ENCODE results near the gene ICOS. TPM values are rescaled to one million over a fixed set of nuclear protein-coding genes. Genes with fewer than 3 reads are reported as not detected.

Gene ICOS
- total and polyA plus RNA-seq, 2 experiments from 2014 or later: 0.10 TPM; not detected in 1

GRCh38 chr2:204003276-204003990 is 66.9 kb downstream of the ICOS start:
- Histone ChIP-seq H3K4me2 (no peak overlapping the region), H3K4me3 (no peak overlapping the region), H3K27me3 (peaks cover 4% of the 10 kb centered on the region), H3K27ac (no peak overlapping the region), H3K4me1 (ENCODE audit: insufficient read depth) (no peaks in the 10 kb centered on the region), H3K36me3 (replicated peaks; ENCODE audit: insufficient read depth, low read depth) (no peaks in the 10 kb centered on the region), H2AFZ (no peak overlapping the region), H3K9me2 (replicated peaks; ENCODE audit: insufficient read depth) (no peaks in the 10 kb centered on the region), H3K79me2 (no peaks in the 10 kb centered on the region), H3K9me3 (ENCODE audit: low read depth) (no peaks in the 10 kb centered on the region), H4K20me1 (ENCODE audit: insufficient read depth, poor library complexity, severe bottlenecking) (no peaks in the 10 kb centered on the region)
- TF ChIP-seq EZH2phosphoT487 (IDR thresholded peaks at IDR 0.05; ENCODE audit: low read depth, severe bottlenecking, unreplicated experiment) (no peak), EZH2 (IDR thresholded peaks at IDR 0.05; ENCODE audit: borderline replicate concordance) (no peak)
- TF ChIP-seq, protein P1, sequence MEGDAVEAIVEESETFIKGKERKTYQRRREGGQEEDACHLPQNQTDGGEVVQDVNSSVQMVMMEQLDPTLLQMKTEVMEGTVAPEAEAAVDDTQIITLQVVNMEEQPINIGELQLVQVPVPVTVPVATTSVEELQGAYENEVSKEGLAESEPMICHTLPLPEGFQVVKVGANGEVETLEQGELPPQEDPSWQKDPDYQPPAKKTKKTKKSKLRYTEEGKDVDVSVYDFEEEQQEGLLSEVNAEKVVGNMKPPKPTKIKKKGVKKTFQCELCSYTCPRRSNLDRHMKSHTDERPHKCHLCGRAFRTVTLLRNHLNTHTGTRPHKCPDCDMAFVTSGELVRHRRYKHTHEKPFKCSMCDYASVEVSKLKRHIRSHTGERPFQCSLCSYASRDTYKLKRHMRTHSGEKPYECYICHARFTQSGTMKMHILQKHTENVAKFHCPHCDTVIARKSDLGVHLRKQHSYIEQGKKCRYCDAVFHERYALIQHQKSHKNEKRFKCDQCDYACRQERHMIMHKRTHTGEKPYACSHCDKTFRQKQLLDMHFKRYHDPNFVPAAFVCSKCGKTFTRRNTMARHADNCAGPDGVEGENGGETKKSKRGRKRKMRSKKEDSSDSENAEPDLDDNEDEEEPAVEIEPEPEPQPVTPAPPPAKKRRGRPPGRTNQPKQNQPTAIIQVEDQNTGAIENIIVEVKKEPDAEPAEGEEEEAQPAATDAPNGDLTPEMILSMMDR (IDR thresholded peaks at IDR 0.05; ENCODE audit: poor library complexity): no peak
- DNase-seq (ENCODE audit: low spot score): no peak
- WGBS (ENCODE audit: low lambda C conversion rate, missing lambda C conversion rate): 71% methylated on average over 3 of the region's 3 CpGs

DNA sequence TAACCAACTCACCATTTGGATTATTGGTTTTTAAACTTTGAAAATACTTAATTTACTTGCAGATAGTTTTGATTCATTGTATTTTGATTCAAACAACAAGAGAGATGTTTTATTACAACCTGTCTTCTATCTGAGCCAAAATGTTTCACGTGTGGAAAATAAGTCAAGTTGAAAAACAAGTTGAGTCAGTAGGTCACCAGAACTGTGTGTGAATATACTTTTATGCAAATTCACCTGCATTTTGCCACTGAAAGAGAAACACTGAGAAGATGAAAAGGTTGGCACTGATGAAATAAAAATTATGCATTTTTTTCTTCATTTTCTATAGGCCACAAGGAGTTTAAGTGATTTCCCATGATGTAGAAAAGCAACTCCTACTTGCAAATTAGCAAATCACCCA is 68.3 kb downstream of the ICOS start:
- Histone ChIP-seq H3K79me2 (no peaks in the 10 kb centered on the region), H4K20me1 (ENCODE audit: insufficient read depth, poor library complexity, severe bottlenecking) (no peaks in the 10 kb centered on the region), H3K27ac (no peak overlapping the region), H3K9me3 (ENCODE audit: low read depth) (no peaks in the 10 kb centered on the region), H3K4me1 (ENCODE audit: insufficient read depth) (no peaks in the 10 kb centered on the region), H3K36me3 (replicated peaks; ENCODE audit: insufficient read depth, low read depth) (no peaks in the 10 kb centered on the region), H2AFZ (no peak overlapping the region), H3K27me3 (no peaks in the 10 kb centered on the region), H3K9me2 (replicated peaks; ENCODE audit: insufficient read depth) (no peaks in the 10 kb centered on the region), H3K4me3 (no peak overlapping the region), H3K4me2 (no peak overlapping the region)
- 77% methylated on average over 1 of the region's 1 CpG for WGBS (ENCODE audit: low lambda C conversion rate, missing lambda C conversion rate)
- TF ChIP-seq, protein P1 (IDR thresholded peaks at IDR 0.05; ENCODE audit: poor library complexity): no peak
- TF ChIP-seq EZH2 (IDR thresholded peaks at IDR 0.05; ENCODE audit: borderline replicate concordance) (no peak), EZH2phosphoT487 (IDR thresholded peaks at IDR 0.05; ENCODE audit: low read depth, severe bottlenecking, unreplicated experiment) (no peak)
- no peak for DNase-seq (ENCODE audit: low spot score)

DNA sequence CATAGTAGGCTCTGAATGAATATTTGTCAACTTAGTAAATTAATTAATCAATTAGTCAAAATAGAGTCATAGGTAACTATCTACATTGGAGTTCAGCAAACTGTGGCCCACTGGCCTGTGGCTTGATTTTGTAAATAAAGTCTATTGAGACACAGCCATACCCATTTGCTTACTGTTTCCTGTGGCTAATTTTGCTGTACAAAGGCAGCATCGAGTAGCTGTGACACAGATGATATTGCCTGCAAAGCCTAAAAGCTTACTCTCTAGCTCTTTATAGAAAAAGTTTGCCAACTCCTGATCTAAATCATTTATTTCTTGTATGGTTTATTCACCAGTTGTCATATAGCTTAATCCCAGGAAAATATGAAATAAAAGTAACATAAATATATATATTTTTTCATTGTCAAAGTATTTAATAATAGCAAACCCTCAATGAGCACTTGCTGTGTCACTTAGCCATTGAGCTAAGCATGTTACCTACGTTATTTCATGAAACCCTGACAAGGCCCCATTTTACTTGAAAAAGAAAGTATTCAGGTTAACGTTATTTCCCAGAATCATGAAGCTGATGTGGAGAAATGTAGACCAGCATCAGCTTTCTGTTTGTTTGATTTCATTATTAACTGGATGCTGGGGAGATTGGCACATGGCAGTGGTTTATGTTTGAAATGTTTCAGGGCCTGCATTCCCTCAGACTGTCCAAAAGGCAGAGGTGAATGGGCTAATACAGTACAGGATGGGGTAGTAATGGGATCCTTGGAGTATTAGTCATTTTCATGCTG is 69.6 kb downstream of the ICOS start:
- Histone ChIP-seq H3K4me3 (no peak overlapping the region), H3K36me3 (replicated peaks; ENCODE audit: insufficient read depth, low read depth) (no peaks in the 10 kb centered on the region), H4K20me1 (ENCODE audit: insufficient read depth, poor library complexity, severe bottlenecking) (no peaks in the 10 kb centered on the region), H3K27ac (no peak overlapping the region), H2AFZ (no peak overlapping the region), H3K9me3 (ENCODE audit: low read depth) (no peaks in the 10 kb centered on the region), H3K27me3 (no peaks in the 10 kb centered on the region), H3K79me2 (no peaks in the 10 kb centered on the region), H3K4me2 (no peak overlapping the region), H3K9me2 (replicated peaks; ENCODE audit: insufficient read depth) (no peaks in the 10 kb centered on the region), H3K4me1 (ENCODE audit: insufficient read depth) (peaks cover under 1% of the 10 kb centered on the region)
- no peak for DNase-seq (ENCODE audit: low spot score)
- TF ChIP-seq EZH2 (IDR thresholded peaks at IDR 0.05; ENCODE audit: borderline replicate concordance) (no peak), EZH2phosphoT487 (IDR thresholded peaks at IDR 0.05; ENCODE audit: low read depth, severe bottlenecking, unreplicated experiment) (no peak)
- TF ChIP-seq, protein P1 (IDR thresholded peaks at IDR 0.05; ENCODE audit: poor library complexity): no peak
- 91% methylated on average over 3 of the region's 3 CpGs for WGBS (ENCODE audit: low lambda C conversion rate, missing lambda C conversion rate)

Measured in hepatocyte (in vitro differentiated cells).